GM12865 (cell line): Measurements from ENCODE around the gene KRT33B.
"Not testable (repeated sequence)": the region's sequence is repeated elsewhere in the genome, so short reads cannot be mapped to it uniquely, and the experiment has no call there.

Experiments
- DNase-seq: peaks from one replicate; pipeline ENCODE4 v3.0.0; 2010; ENCODE audit warnings: low read depth
- H3K4me3 ChIP-seq: 2 replicates; pipeline ENCODE4 v1.5.1; 2011; ENCODE audit warnings: mild to moderate bottlenecking, low read depth, low read length, control low read depth
- TF ChIP-seq, protein P1 (sequence below): IDR thresholded peaks from 2 replicates; pipeline ENCODE4 v1.5.1; 2011; ENCODE audit warnings: low read length, control low read depth, low read depth, inconsistent platforms; ENCODE audit not compliant: insufficient read depth; ENCODE audit errors: missing control alignments

Gene KRT33B

DNA sequence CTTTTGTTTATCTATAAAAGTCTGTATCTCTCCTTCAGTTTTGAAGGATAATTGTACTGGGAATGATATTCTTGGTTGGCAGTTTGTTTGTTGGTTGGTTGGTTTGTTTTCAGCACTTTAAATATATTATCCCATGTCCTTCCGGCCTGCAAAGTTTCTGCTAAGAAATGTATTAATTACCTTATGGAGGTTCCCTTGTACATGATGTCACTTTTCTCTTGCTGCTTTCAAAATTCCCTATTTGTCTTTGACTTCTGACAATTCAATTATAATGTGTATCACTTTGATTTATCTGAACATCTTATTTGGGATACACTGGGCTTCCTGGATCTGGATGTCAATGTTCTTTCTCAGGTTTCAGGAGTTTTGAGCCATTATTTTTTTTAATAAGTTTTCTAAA is 16.6 kb upstream of the KRT33B start:
- TF ChIP-seq, protein P1, sequence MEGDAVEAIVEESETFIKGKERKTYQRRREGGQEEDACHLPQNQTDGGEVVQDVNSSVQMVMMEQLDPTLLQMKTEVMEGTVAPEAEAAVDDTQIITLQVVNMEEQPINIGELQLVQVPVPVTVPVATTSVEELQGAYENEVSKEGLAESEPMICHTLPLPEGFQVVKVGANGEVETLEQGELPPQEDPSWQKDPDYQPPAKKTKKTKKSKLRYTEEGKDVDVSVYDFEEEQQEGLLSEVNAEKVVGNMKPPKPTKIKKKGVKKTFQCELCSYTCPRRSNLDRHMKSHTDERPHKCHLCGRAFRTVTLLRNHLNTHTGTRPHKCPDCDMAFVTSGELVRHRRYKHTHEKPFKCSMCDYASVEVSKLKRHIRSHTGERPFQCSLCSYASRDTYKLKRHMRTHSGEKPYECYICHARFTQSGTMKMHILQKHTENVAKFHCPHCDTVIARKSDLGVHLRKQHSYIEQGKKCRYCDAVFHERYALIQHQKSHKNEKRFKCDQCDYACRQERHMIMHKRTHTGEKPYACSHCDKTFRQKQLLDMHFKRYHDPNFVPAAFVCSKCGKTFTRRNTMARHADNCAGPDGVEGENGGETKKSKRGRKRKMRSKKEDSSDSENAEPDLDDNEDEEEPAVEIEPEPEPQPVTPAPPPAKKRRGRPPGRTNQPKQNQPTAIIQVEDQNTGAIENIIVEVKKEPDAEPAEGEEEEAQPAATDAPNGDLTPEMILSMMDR = no peak
- DNase-seq = no peak
- no peak overlapping the region for H3K4me3 ChIP-seq

DNA sequence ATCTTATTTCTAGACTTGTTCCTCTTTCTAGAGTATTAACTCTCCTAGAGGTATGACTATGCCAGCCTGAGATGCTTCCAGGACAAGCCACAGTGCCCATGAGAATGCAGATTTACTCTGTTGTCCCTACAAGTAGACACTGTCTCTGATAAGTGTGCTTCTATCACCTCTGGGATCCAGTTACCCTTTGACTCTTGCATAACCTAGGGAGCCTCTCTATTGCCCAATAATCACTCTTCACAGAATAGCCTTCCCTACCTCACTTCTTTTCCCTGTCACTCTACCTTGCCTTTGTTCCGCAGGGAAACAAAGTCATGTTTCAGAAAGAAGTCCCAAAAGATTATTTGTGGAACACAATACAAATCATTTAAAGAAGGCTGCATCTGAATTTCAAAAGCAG is 14.1 kb upstream of the KRT33B start:
- TF ChIP-seq, protein P1 = no peak
- no peak overlapping the region for H3K4me3 ChIP-seq
- DNase-seq = no peak

DNA sequence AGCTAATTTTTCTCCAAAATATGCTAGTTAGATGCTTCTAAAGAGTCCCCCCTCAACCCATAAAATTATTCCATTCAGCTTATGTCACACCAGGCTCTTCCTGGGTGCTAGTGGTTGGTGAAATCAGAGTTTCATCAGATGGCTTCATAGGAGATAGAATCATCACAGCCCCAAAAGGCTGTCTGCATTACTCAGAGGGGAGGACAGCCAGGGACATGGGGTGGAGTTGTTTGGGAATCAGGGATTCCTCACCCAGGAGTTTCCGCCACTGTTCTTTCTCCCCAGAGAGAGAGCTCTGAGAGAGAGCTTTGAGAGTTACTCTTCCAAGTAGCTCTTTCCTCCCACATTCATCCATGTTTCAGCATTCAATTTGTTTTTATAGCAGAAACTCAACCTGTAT is 12.8 kb upstream of the KRT33B start:
- no peak for DNase-seq
- TF ChIP-seq, protein P1 = no peak
- no peak overlapping the region for H3K4me3 ChIP-seq

DNA sequence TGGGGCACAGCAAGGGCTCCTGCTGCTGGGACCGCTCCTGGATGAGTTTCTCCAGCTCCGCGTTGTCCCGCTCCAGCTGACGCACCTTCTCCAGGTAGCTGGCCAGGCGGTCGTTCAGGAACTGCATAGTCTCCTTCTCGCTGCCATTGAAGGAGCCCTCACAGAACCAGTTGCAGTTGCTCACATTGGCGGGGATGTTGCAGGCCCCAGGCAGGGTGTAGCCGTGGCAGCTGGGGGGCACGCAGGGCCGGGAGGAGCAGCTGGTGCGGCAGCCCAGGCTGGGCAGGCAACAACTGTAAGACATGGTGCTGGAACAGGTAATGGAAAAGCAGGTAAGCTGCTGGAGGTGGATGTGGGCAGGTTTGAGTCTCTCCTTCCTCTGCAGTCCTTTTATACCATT is 12.3 kb upstream of the KRT33B start, which contains the start of gene KRT34:
Gene KRT34 (minus strand): TSS at position 364 of the 400 bp plus-strand sequence. CDS start 60 bp downstream, at position 304.
- H3K4me3 ChIP-seq = not testable (repeated sequence)

DNA sequence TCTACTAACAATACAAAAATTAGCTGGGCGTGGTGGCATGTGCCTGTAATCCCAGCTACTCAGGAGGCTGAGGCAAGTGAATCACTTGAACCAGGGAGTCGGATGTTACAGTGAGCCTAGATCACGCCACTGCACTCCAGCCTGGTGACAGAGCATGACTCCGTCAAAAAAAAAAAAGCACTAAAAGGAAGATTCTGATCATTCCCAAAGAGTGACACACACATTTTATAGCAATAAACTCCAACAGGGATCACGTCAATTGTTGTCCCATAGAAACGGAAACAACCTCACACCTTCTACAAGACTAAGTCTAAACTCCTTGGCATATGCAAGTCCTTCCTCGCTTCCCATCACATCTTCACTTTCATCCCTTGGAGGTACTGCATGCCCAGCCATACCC is 10.5 kb upstream of the KRT33B start:
- not testable (repeated sequence) for H3K4me3 ChIP-seq, DNase-seq

More for the DNA sequence above, 12.3 kb upstream of the KRT33B start, which contains the start of gene KRT34:
- not testable (repeated sequence) for DNase-seq

DNA sequence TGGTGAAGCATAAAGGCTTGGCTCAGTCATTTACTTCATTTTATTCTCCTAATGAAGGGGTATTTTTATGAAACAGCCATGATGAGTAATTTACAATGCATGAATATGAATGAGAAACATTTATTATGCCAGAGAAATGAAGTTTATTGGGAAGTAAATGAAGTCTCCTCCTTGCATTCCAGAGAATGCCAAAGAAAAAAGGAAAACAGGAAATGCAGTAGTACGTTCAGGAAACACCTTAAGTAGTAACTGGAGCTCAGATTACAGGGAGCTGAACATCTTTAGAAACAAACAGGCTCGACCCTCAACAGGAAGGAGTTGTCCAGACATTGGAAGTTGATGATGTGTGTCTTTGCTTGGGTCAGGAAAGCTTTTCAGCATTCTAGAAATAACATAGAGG is 7.9 kb upstream of the KRT33B start:
- no peak overlapping the region for H3K4me3 ChIP-seq
- no peak for DNase-seq
- TF ChIP-seq, protein P1 = no peak

DNA sequence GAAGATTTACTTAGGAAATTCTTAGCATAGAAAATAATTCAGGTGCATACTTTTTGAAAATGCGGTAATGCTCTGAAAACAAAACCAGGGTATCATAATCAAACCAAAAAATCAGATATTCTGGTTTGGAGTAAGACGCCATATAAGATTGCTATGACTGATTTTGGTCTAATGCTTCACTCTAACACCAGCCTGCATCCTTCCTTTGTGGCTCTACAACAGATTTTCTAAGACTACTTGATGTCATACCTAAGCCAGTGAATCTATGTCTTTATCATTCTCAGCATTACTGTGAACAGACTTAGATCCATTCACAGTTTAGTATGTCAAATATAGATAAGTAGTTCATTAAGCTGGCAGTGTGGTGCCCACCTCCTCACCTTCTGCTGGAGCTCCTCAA is 590 bp downstream of the KRT33B start:
- TF ChIP-seq, protein P1 = no peak
- no peak for DNase-seq

DNA sequence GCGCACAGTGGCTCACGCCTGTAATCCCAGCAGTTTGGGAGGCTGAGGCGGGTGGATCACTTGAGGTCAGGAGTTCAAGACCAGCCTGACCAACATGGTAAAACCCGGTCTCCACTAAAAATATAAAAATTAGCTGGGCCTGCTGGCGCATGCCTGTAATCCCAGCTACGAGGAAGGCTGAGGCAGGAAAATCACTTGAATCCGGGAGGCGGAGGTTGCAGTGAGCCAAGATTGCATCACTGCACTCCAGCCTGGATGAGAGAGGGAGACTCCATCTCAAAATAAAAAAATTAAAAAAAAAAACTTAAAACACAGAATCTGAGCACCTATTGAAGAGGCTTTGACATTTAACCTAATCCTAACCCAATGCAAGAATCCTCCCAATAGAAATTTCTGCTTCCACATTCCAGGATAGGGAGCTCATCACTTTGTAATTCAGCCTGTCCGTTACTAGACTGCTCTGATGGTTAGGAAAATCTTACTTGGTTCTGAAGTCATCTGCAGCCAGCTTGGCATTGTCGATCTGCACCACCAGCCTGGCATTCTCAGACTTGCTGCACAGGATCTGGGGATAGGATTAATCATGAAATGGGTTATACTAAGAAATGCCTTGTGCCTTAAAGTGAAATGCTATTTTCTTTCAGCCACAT is 2.1 kb downstream of the KRT33B start:
- no peak for DNase-seq
- TF ChIP-seq, protein P1 = no peak
- H3K4me3 ChIP-seq = no peak overlapping the region

More for the DNA sequence above, 590 bp downstream of the KRT33B start:
- no peak overlapping the region for H3K4me3 ChIP-seq
